IMR-90 (cell line): ENCODE measurements around the gene AP3B1. TPM values are rescaled to one million over a fixed set of nuclear protein-coding genes. Genes with fewer than 3 reads are reported as not detected.

Source experiments
- ATAC-seq: fragments of 200-7000 bp; cut with Tn5 transposase; 2 replicates; pipeline ENCODE4 v1.9.1; 2020; ENCODE audit warnings: low read depth, mild to moderate bottlenecking, moderate library complexity
- BruUV-seq: library from RNA; stranded (reverse); fragments of 400-500 nt; replicated peaks from 2 replicates; lab custom pipeline; 2021; lab: Mats Ljungman, UMichigan
- CTCF ChIA-PET: fragments of 300-600 bp; formaldehyde crosslinking; extraction: SDS; loops from one replicate; lab custom pipeline; 2021; ENCODE audit warnings: antibody characterized with exemption; lab: Yijun Ruan, JAX
- POLR2A ChIA-PET: fragments of 300-600 bp; sonication (Branson Sonifier 250); formaldehyde crosslinking; loops from one replicate; lab custom pipeline; 2022; ENCODE audit warnings: antibody characterized with exemption; ENCODE audit not compliant: unreplicated experiment; lab: Charles Lee
- DNase-seq: peaks from one replicate; pipeline ENCODE4 v3.0.0; 2013
- H2AFZ ChIP-seq: replicated peaks from 2 replicates; pipeline ENCODE3; 2013; ENCODE audit warnings: low read length, mild to moderate bottlenecking; ENCODE audit not compliant: poor library complexity
- H2AK5ac ChIP-seq: 2 replicates; pipeline ENCODE4 v1.6.1; 2013; ENCODE audit warnings: low read depth, low read length, inconsistent platforms
- H2AK9ac ChIP-seq: replicated peaks from 2 replicates; pipeline ENCODE3; 2013; ENCODE audit warnings: mild to moderate bottlenecking, low read depth, low read length, moderate library complexity; ENCODE audit not compliant: poor library complexity
- H2BK120ac ChIP-seq: 2 replicates; pipeline ENCODE4 v1.6.1; 2013; ENCODE audit warnings: low read depth, low read length, inconsistent platforms
- H2BK15ac ChIP-seq: 3 replicates; pipeline ENCODE4 v1.6.1; 2013; ENCODE audit warnings: low read depth, low read length, inconsistent platforms
- H2BK20ac ChIP-seq: 2 replicates; pipeline ENCODE4 v1.6.1; 2013; ENCODE audit warnings: low read depth, mild to moderate bottlenecking, inconsistent platforms, low read length, moderate library complexity
- H2BK5ac ChIP-seq: 2 replicates; pipeline ENCODE4 v1.6.1; 2013; ENCODE audit warnings: mild to moderate bottlenecking, low read depth, low read length, inconsistent platforms; ENCODE audit not compliant: poor library complexity, severe bottlenecking
- H3K14ac ChIP-seq: replicated peaks from 2 replicates; pipeline ENCODE4 v1.6.1; 2013; ENCODE audit warnings: low read depth, low read length, inconsistent platforms
- H3K18ac ChIP-seq: 2 replicates; pipeline ENCODE4 v1.6.1; 2013; ENCODE audit warnings: low read depth, low read length, control low read depth
- H3K23ac ChIP-seq: 2 replicates; pipeline ENCODE4 v1.6.1; 2013; ENCODE audit warnings: low read depth, low read length, inconsistent platforms
- H3K27ac ChIP-seq: 2 replicates; pipeline ENCODE4 v1.5.1; 2013; ENCODE audit warnings: mild to moderate bottlenecking, control low read depth, low read length; ENCODE audit not compliant: insufficient read depth
- H3K27me3 ChIP-seq: 2 replicates; pipeline ENCODE4 v1.6.1; 2013; ENCODE audit warnings: low read length; ENCODE audit not compliant: control insufficient read depth, insufficient read depth
- H3K36me3 ChIP-seq: 2 replicates; pipeline ENCODE4 v1.6.1; 2013; ENCODE audit warnings: low read length, mixed read lengths; ENCODE audit not compliant: control insufficient read depth, insufficient read depth
- H3K4ac ChIP-seq: 2 replicates; pipeline ENCODE4 v1.6.1; 2013; ENCODE audit warnings: low read depth, low read length, inconsistent platforms
- H3K4me1 ChIP-seq: 2 replicates; pipeline ENCODE4 v1.6.1; 2013; ENCODE audit warnings: low read length, mixed read lengths; ENCODE audit not compliant: control insufficient read depth, insufficient read depth
- H3K4me2 ChIP-seq: 2 replicates; pipeline ENCODE4 v1.6.1; 2013; ENCODE audit warnings: low read depth, mild to moderate bottlenecking, control low read depth, low read length, moderate library complexity
- H3K4me3 ChIP-seq: 2 replicates; pipeline ENCODE4 v1.5.1; 2013; ENCODE audit warnings: low read depth, mild to moderate bottlenecking, control low read depth, low read length, moderate library complexity; ENCODE audit not compliant: insufficient read depth
- H3K56ac ChIP-seq: 2 replicates; pipeline ENCODE4 v1.6.1; 2013; ENCODE audit warnings: low read length, inconsistent platforms; ENCODE audit not compliant: insufficient read depth; ENCODE audit errors: extremely low read depth
- H3K79me1 ChIP-seq, 2 experiments: 2 replicates each; pipeline ENCODE4 v1.6.1; 2013; ENCODE audit warnings: low read length in 2 of 2, inconsistent platforms in 1 of 2, low read depth in 1 of 2
- H3K9ac ChIP-seq: 2 replicates; pipeline ENCODE4 v1.6.1; 2013; ENCODE audit warnings: low read depth, low read length, control low read depth
- H3K9me1 ChIP-seq: 2 replicates; pipeline ENCODE4 v1.6.1; 2013; ENCODE audit warnings: low read length, inconsistent platforms; ENCODE audit not compliant: insufficient read depth
- H3K9me3 ChIP-seq: 2 replicates; pipeline ENCODE4 v1.6.1; 2013; ENCODE audit warnings: low read length; ENCODE audit not compliant: control insufficient read depth, insufficient read depth
- H4K20me1 ChIP-seq: 2 replicates; pipeline ENCODE4 v1.6.1; 2013; ENCODE audit warnings: low read length, inconsistent platforms; ENCODE audit not compliant: insufficient read depth
- H4K5ac ChIP-seq: 2 replicates; pipeline ENCODE4 v1.6.1; 2013; ENCODE audit warnings: mild to moderate bottlenecking, low read depth, low read length, control low read depth
- H4K8ac ChIP-seq, 2 experiments: 2 replicates each; pipeline ENCODE4 v1.6.1; 2013; ENCODE audit warnings: low read depth in 2 of 2, low read length in 2 of 2, control low read depth in 1 of 2, inconsistent platforms in 1 of 2
- H4K91ac ChIP-seq: 2 replicates; pipeline ENCODE4 v1.6.1; 2013; ENCODE audit warnings: low read depth, low read length, inconsistent platforms; ENCODE audit not compliant: insufficient read depth
- BHLHE40 ChIP-seq: fragments of 150-350 bp; IDR thresholded peaks from 2 replicates; pipeline ENCODE4 v1.6.1; 2016; ENCODE audit warnings: mild to moderate bottlenecking, low read depth, low read length
- CEBPB ChIP-seq: IDR thresholded peaks from 2 replicates; pipeline ENCODE4 v1.6.1; 2012; ENCODE audit warnings: low read depth, low read length, improper control_type of control experiment
- ELK1 ChIP-seq: fragments of 150-350 bp; IDR thresholded peaks from 2 replicates; pipeline ENCODE4 v1.6.1; 2016; ENCODE audit warnings: low read depth, mild to moderate bottlenecking, low read length, moderate library complexity, borderline replicate concordance
- FOS ChIP-seq: fragments of 150-350 bp; IDR thresholded peaks from 2 replicates; pipeline ENCODE4 v1.6.1; 2016; ENCODE audit warnings: low read depth, low read length
- MXI1 ChIP-seq: IDR thresholded peaks from 2 replicates; pipeline ENCODE4 v1.6.1; 2012; ENCODE audit warnings: low read depth, mild to moderate bottlenecking, low read length, moderate library complexity, borderline replicate concordance
- NFE2L2 ChIP-seq: fragments of 150-350 bp; IDR thresholded peaks from 2 replicates; pipeline ENCODE4 v1.6.1; 2016; ENCODE audit warnings: low read depth, mild to moderate bottlenecking, low read length
- POLR2A ChIP-seq: IDR thresholded peaks from 2 replicates; pipeline ENCODE4 v1.6.1; 2012; ENCODE audit warnings: mild to moderate bottlenecking, low read depth, low read length
- RAD21 ChIP-seq: IDR thresholded peaks from 2 replicates; pipeline ENCODE4 v1.6.1; 2012; ENCODE audit warnings: low read length, improper control_type of control experiment
- RCOR1 ChIP-seq: IDR thresholded peaks from 2 replicates; pipeline ENCODE4 v1.6.1; 2012; ENCODE audit warnings: mild to moderate bottlenecking, low read length, improper control_type of control experiment; ENCODE audit not compliant: insufficient replicate concordance
- SMC3 ChIP-seq: fragments of 150-350 bp; IDR thresholded peaks from 2 replicates; pipeline ENCODE4 v1.6.1; 2016; ENCODE audit warnings: low read depth, mild to moderate bottlenecking, antibody characterized with exemption, low read length, moderate library complexity
- WGBS, 2 experiments: methylation state at CpG; one replicate each; pipeline versions ENCODE4 v1.1.5 to v1.1.7; 2013; ENCODE audit warnings: missing lambda C conversion rate in 2 of 2; ENCODE audit not compliant: insufficient read length in 1 of 2; ENCODE audit errors: extremely low coverage in 2 of 2; 5-methylcytosine and 5-hydroxymethylcytosine counted together
- dilution Hi-C: fragments of 300-500 bp; cut with HindIII; formaldehyde crosslinking; loops from one replicate; pipeline ENCODE4 v1.14.3; 2018; ENCODE audit warnings: low sequenced_read_pairs; ENCODE audit not compliant: unreplicated experiment
- in situ Hi-C: fragments of 300-500 bp; cut with MboI; formaldehyde crosslinking; loops from 3 replicates; pipeline ENCODE4 v1.14.3; 2019; ENCODE audit warnings: low sequenced_read_pairs, inconsistent platforms, mixed read lengths
- intact Hi-C: fragments of 100-400 bp; cut with micrococcal nuclease; formaldehyde crosslinking; loops from 2 replicates; pipeline ENCODE4 v1.10.0; 2022
- polyA plus RNA-seq, 3 experiments: library from polyadenylated mRNA; depleted of rRNA; stranded (reverse); fragments of >200 nt; gene quantifications; 2 replicates each; pipeline ENCODE4 v1.2.3, GENCODE V29; 2012; ENCODE audit warnings: low replicate concordance in 1 of 3
- total RNA-seq: library from RNA; depleted of rRNA; stranded (reverse); fragments of >200 nt; gene quantifications from 2 replicates; pipeline ENCODE4 v1.2.3, GENCODE V29; 2012

Gene AP3B1
- total and polyA plus RNA-seq, 2 of the 4 experiments (the other 2 are of a cell fraction): 33.1 to 59.0 TPM

- Histone ChIP-seq H2BK120ac (no peak overlapping the region), H3K36me3 (peaks cover 13% of the 10 kb centered on the region), H3K56ac (no peak overlapping the region), H3K9me3 (no peaks in the 10 kb centered on the region), H2AK5ac (no peak overlapping the region), H3K9me1 (peaks cover 3% of the 10 kb centered on the region; the same call in 1 of the 2 replicates), H2AFZ (no peak overlapping the region), H4K5ac (no peak overlapping the region), H3K18ac (no peak overlapping the region), H3K23ac (no peak overlapping the region), H3K14ac (no peak overlapping the region), H3K9ac (no peak overlapping the region), H2BK5ac (no peak overlapping the region), H4K91ac (no peak overlapping the region), H2BK20ac (no peak overlapping the region), H3K4me2 (no peak overlapping the region), H3K27ac (no peak overlapping the region), H4K20me1 (no peaks in the 10 kb centered on the region), H3K4me3 (no peak overlapping the region), H2AK9ac (no peak overlapping the region), H4K8ac (no peak overlapping the region), H3K4ac (no peak overlapping the region), H3K4me1 (no peaks in the 10 kb centered on the region), H3K79me1 (peaks cover 7 to 11% of the 10 kb centered on the region in 2 experiments; a peak in 3 of 4 replicates), H3K27me3 (no peaks in the 10 kb centered on the region), H2BK15ac (no peak overlapping the region)
- CTCF ChIA-PET: no interaction called here
- POLR2A ChIA-PET: no interaction called here
- intact Hi-C loops: no loop called here
- WGBS, 2 experiments: no CpG with 5 or more reads among the region's 4 CpGs
- DNase-seq: no peak
- no peak for ATAC-seq
- in situ Hi-C loops: no loop called here
- TF ChIP-seq RCOR1 (no peak), FOS (no peak), POLR2A (no peak), CEBPB (no peak), BHLHE40 (no peak), NFE2L2 (no peak), MXI1 (no peak), ELK1 (no peak), RAD21 (no peak), SMC3 (no peak)
- BruUV-seq: no TSS peak
- dilution Hi-C loops: no loop called here
Observed at GRCh38 chr5:78211052-78211451, 83.4 kb downstream of the AP3B1 start.
